ENCODE data around the gene UBTF. TPM values are rescaled to one million over a fixed set of nuclear protein-coding genes. Genes with fewer than 3 reads are reported as not detected.

UBTF gene
- polyA plus RNA-seq, 1 donor = 74.0 TPM

DNA sequence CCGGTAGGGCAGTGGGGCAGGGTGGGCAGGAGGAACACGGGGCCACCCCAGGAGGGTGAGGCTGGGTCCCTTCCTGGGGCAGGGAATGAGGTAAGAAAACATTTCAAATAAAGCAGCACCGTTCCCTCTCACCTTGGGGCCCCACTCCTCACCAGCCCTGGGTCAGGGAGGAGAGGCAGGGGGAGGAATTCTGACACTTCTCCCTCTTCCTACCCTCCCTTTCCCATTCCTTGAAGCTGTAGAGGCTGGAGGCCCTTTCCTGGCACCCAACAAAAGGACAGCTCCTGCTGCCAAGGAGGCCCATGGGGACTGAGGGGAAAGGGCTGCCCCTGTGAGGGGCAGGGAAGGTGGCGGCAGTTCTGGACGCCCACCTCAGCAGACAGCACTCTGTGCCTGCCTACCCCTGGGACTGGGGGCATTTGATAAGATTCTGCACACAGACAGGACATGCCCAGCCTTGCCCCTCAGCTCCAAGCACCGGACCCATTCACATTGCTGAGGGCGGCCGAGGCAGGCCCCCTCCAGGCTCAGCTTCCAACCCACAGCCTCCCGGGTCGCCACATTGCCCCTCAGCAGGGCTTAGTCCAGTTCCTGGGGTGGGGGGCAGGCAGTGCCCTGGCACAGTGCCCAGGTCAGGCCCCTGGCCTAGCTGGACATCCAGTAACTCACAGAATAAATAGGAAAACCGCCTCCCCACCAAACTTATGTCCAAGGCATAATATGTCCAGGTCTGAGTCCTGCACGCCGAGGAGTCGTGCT, 26.0 kb downstream of the UBTF start:
- no peak for DNase-seq

DNA sequence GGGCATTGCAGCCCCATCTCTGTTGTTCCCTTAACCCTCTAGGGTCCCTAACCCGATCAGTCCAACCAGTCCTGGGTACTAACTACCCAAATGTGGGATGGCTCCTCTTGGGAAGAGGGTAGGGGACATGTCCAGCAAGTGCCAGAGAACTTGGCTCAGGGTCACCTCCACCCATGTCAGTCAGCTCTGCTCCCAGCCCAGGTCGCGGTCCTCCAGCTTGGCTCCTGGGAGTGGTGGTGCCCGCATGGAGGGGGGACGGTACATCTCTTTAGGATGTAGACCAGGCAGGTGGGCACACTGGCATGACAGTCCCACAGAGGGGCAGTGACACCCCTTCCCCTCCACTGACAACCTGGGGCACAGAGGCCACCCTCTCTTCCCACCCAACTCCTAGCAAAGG, 26.7 kb downstream of the UBTF start:
- no peak for DNase-seq

DNA sequence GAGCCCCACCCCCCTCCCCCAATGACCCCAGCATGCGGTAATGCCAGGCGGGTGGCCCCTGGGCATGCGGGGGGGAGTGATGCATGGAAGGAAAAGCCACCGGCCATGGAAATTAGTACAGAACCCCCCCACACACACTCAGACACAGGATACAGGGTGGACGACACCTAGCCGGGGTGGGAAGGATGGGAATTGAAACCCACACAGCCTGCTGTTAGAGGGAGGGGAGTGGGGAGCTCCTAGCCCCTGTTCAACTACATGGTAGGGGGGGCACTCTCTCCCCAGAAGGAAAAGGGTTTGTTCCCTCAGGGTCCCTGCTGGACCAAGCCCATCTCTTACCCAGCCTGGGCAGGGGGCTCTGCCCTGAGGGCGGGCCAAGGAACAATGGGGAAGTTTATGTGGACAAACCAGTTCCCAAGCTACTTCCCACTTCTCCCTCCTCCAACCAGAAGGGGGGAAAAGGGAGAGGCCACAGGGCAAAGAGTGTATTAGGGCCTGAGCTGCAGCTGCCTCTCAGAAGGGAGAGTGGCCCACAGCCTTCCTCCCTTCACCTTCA, 27.5 kb downstream of the UBTF start:
- DNase-seq = no peak

DNA sequence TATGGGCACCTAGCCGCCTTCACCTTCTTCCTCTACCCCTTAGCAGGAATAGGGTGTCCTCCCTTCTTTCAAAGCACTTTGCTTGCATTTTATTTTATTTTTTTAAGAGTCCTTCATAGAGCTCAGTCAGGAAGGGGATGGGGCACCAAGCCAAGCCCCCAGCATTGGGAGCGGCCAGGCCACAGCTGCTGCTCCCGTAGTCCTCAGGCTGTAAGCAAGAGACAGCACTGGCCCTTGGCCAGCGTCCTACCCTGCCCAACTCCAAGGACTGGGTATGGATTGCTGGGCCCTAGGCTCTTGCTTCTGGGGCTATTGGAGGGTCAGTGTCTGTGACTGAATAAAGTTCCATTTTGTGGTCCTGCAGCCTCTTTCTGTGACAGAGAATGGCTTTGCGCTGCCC, 28.1 kb downstream of the UBTF start:
- DNase-seq = no peak

DNA sequence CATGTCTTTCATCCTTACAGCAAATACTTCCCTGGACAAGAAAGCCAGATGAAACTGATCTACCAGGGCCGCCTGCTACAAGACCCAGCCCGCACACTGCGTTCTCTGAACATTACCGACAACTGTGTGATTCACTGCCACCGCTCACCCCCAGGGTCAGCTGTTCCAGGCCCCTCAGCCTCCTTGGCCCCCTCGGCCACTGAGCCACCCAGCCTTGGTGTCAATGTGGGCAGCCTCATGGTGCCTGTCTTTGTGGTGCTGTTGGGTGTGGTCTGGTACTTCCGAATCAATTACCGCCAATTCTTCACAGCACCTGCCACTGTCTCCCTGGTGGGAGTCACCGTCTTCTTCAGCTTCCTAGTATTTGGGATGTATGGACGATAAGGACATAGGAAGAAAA, 29.0 kb downstream of the UBTF start:
- DNase-seq = no peak

DNA sequence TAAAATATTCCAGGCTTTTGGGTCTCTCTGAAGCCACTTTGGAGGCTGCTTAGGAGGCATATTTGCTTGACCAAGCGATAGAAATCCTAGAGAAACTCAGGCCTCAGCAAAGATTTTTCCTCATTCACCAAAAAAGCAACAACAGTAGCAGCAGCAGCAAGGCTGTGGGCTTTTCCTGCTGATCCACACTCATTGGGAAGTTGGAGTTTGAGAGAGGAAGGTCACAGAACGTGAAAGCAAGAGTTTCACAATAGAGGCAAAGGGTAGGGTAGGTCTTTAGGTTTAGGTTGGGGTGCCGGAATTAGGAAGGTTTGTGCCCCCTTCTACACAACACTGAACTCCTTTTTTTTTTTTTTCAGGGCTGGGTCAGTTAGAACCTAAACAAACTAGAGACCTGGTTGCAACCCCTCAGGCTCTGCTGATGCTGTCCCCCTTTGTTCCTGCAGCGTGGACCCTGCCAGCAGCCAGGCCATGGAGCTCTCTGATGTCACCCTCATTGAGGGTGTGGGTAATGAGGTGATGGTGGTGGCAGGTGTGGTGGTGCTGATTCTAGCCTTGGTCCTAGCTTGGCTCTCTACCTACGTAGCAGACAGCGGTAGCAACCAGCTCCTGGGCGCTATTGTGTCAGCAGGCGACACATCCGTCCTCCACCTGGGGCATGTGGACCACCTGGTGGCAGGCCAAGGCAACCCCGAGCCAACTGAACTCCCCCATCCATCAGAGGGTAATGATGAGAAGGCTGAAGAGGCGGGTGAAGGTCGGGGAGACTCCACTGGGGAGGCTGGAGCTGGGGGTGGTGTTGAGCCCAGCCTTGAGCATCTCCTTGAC, 30.7 kb downstream of the UBTF start:
- no peak for DNase-seq

DNA sequence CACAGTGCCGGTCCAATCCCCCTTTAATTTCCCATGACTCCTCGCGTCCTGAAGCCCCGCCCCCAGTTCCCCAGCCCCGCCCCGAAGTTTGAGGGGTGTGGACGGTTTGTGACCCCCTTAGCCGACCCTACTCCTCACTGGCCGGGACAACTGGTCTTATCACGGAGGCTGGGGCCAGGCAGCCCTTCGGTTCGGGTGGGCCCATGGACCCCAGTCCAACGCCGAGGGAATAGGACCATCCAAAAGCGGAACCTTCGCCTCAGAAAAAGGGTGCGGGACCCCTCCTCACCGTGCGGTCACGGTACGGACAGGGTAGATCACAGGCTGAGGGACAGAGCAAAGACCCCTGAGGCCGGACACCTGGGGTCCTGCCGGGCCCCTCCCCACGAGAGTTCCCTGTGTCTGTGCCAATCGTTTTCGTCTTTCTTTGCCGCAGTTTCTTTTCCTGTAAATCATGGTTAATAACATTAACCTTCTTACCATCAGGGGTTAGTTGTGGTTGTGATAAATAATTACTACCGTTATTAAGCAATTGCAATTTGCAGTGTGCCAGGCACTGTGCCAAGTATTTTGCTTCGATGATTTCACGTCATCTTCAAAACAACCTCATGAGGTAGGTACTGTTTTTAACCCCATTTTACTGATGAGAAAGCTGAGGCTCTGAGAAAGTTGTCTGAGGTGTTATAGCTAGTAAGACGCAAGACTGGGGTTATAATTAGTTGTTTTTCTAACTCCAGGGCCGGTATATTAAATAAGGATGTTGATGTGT, 32.2 kb downstream of the UBTF start:
- DNase-seq = no peak

DNA sequence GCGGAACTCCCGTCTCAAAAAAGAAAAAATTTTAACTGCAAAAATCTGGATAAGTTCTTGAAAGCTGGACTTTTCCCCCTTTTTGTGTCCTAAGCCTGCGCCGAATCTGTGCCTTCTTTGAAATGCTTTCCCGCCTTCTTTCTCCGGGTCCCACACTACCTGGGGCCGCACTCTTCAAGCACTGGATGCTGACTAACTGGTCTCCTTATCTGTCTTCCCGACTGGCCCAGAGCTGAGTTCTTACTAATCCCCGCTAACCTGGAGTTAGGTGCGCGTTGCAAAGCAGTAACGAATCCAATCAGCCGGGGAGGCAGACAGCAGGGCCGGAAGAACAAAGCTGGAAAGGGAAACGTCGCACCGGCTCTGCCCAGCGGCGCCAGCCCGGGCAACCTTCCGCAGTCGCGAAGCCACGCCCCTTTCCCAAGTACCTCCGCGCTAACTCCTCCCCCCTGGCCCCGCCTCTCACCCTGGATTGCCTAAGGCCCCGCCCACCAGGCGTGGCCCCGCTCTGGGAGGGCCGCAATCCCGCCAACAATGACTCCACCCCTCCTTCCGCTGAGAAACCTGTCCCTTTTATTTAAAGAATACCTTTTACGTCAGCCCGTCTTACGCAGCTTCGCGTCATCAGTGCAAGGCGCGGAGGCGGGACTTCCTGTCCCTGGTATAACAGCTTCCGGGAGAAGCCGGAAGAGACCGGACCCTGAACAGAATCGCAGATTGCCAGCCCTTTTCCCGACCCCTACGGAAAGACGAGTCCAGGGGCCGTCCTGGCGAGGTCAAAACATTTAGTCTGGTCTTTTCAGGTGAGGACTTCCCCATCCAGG, 33.0 kb downstream of the UBTF start, which contains the start of gene TMUB2:
Gene TMUB2 (plus strand): TSS at position 666 of the 824 bp plus-strand sequence. CDS start 737 bp downstream, outside the sequence.
- peak; percentile 99 for DNase-seq

DNA sequence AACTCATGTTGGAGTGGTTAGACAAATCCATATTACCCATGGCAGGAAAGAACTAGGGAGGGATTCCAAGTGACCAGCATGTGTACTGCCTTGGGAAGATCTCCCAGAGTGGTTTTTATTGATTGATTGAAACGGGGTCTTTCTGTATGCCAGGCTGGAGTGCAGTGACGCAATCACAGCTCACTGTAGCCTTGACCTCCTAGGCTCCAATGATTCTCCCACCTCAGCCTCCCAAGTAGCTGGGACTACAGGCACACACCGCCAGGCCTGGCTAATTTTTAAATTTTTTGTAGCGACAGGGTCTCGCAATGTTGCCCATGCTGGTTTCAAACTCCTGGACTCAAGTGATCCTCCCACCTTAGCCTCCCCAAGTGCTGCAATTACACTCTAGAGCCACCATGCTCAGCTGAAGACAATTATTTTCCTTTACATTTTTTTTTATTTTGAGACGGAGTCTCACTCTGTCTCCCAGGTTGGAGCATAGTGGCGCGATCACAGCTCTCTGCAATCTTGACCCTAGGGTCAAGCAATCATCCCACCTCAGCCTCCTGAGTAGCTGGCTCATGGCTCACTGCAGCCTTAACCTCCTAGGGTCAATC, 35.2 kb downstream of the UBTF start:
- no peak for DNase-seq

DNA sequence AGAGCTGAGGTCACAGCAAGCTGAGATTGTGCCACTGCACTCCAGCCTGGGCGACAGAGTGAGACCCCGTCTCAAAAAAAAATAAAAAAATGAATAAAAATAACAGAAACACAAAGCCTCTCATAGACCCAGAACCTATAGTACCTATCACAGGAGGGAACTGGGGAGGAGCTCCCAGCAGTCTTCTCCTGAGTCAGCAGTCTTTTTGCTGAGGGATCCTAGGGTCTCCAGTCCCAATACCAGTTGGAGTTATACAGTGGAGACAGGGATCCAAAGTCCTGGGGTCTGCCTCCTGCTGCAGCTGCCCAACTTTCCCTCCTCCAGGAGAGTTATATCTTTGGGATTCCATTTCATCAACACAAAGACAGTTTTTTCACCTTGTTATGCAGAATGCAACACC, 36.5 kb downstream of the UBTF start:
- DNase-seq = no peak

DNA sequence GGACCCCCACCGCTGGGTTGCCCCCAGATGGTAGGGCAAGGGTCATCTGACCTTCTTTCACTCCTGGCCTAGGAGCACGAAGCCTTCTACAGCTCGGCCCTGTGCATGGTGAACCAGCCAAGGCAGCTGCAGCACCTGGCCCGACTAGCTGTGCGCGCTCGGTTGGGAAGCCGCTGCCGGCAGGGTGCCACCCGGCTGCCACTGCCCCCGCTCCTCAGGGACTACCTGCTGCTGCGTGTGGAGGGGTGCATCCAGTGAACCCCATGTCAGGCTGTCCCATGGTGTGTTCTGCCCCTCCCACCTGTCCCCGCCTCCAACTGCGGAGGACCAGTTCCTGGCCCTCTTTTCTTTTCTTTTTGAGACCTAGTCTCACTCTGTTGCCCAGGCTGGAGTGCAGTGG, 41.3 kb downstream of the UBTF start:
- DNase-seq = no peak

DNA sequence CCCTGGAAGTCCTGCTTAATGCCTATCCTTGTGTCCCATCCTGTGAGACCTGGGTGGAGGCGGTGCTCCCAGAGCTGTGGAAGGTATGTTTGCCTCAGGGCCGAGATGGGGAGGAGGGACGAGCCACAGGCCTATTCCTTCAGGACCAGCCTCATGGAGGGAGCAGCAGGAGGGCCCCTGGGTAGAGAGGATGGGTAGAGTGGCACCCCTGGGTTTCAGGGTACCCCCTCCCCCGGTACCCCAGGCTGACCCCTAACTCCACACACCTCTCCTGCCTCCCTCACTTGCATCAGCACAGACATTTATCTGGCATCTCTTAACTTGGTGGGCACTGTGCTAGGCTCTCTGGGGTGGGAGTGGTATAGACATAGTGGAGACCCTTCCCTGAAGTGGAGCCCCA, 41.8 kb downstream of the UBTF start:
- no peak for DNase-seq

DNA sequence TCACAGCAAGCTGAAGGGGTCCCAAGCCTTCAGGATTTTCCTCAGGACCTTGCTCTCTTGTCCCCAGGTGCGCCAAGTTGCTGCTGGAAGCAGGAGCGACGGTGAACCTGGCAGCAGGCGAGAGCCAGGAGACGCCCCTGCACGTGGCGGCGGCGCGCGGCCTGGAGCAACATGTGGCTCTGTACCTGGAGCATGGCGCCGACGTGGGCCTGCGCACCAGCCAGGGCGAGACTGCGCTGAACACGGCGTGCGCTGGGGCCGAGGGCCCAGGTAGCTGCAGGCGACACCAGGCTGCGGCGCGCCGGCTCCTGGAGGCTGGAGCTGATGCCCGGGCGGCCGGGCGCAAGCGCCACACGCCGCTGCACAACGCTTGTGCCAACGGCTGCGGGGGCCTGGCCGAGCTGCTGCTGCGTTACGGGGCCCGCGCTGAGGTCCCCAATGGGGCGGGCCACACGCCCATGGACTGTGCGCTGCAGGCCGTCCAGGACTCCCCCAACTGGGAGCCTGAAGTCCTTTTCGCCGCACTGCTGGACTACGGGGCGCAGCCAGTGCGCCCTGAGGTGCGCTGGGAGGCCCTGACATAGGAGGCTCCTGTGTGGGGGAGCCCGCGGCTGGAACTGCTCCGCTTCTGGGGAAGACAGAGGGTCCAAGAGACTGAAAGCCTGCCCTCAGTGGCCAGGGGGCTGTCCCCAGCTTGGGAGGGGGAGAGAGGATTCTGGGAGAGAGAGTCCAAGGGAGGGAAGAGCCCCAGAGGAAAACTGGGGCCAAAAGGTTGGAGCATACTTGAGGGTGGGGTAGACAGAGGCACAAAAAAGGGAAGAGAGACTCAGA, 42.6 kb downstream of the UBTF start:
- no peak for DNase-seq

DNA sequence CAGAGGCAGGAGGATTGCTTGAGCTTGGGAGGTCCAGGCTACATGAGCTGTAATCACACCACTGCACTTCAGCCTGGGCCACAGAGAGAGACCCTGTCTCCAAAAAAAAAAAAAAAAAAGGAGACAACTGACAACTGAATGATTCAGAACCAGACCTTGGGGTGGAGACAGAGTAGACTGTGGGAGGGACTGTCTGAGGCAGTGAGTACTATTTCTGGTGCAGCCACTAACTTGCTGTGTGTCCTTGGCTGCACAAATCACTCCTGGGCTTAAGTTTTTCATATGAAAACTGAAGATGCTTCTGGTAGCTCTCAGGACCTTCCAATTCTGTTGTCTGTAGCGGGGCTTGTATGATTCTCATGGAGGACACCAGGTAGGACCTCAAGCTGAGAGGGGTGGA, 43.2 kb downstream of the UBTF start:
- DNase-seq = no peak

DNA sequence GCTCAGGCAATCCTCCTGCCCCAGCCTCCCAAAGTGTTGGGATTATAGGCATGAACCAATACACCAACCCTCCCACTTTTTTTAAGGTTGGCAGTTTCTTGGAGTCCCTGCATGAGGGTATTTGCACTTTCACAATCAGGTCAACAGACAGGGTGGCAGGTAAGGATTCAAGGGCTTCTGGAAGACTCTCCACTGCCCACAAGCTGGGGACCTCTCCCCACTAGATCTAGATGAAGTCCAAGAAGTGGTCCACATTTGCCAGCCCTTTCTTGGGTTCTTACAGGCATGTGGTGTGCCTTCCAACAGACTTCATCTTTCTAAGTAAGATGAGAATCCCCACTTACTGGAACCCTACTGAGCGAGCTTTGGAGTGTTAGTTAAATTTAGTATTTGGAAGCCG, 45.0 kb downstream of the UBTF start:
- no peak for DNase-seq

DNA sequence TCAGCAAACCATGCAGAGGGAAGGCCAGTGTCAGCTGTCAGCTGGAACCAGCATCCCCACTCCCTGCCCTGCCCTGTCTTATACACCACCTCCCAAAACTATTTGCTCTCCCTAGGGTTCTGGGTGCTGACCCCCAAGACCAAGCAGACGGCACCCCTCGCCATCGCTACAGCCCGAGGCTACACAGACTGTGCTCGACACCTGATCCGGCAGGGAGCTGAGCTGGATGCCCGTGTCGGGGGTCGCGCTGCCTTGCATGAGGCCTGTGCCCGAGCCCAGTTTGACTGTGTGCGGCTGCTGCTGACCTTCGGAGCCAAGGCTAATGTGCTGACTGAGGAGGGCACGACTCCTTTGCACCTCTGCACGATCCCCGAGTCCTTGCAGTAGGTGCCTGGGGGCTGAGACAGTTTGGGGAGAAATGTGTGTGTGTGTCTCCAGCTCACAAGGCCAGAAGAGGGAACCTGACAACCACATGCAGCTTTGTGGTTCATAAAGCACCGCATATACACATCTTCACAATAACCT, 47.5 kb downstream of the UBTF start:
- no peak for DNase-seq

DNA sequence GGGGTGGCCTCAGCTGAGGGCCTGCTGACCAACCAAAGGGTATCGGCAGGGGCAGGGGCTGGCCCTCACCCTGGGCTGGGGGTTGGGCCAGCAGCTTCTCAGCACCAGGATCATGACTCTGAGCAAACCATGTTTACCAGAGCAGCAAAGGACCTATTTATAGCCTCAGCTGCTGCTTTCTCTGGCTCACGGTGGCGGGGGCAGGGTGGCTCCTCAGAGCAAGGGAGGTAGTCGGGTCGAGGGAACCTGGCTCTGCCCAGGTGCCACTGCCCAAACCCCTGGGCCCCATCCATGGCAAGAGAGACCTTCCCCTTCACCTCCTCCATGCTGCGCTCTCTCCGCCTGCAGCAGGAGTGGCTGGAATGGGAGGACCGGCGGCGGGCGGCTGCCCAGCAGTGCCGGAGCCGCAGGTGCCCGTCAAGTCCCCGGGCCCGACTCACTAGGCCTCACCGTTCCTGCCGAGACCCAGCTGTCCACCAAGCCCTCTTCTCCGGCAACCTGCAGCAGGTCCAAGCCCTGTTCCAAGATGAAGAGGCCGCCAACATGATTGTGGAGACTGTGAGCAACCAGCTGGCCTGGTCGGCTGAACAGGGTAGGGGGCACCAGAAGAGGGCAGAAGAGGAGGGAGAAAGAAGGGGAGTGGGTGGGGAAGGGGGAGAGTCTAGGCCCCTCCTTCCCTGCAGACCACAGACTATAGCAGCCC, 48.8 kb downstream of the UBTF start, which contains the start of gene ASB16:
Gene ASB16 (plus strand): TSS at position 206 of the 703 bp plus-strand sequence. CDS start 86 bp downstream, at position 292.
- no peak for DNase-seq

DNA sequence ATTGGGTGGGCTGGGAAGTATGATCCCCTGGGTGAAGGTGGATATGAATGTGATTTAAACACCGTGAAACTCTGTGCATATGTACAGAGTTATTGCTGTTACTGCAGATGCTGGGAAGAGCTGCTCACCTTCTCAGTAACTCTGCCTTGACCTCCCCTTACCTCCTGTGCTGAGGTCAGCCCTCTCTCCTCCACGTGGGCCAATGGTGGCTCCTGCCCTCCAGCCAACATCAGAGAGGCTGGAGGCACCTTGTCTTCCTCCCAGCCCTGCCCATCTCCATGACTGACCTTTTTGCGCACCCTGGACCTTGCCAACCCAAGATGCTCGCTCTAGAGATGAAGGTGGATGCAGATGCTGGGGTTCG, 49.4 kb downstream of the UBTF start:
- DNase-seq = no peak

DNA sequence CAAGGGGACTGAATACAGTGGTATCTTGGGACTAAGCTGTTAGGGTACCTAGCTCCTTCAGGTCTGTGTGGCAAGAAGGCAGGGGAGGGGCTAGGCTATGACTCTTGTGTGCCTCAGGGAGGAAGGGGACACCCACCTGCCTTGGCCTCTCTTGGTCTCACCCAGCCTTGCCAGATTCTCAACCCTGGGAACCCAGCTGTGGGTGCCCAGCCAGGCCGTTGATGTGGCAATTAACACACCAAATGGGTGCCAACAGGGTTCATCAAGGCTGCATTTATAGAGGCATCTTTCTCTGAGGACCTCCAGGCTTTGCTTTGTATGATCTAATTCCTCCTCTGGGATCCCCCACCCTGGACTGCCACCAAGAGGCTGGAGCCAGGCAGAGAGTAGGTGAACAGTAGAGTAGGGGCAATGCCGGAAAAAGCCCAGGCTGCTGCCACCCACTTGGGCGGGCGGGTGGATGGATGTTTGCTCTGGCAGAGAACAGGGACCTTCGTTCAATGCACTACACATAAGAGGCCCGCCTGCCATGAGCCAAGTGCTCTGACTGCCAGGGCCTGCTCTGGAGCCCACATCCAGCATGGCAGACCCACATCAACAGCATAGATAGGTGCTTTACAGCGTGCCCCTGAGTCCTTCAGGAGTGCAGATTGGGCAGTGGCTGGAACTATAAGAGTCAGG, 52.2 kb downstream of the UBTF start:
- DNase-seq = no peak

Data from hindlimb muscle (tissue), 1 donor.